SHP77 (cell line): ENCODE results near the gene ADAMTSL3.

ENCODE experiments used
- DNase-seq, 2 experiments: peaks; one replicate each; lab custom pipeline; 2025; lab: John Stamatoyannopoulos, UW

Gene ADAMTSL3

GRCh38 chr15:83838763-83839162 lies 184.8 kb downstream of the ADAMTSL3 start:
- no peak for DNase-seq

GRCh38 chr15:83842281-83842680 lies 188.4 kb downstream of the ADAMTSL3 start:
- no peak for DNase-seq

- DNase-seq: no peak
These were observed 189.5 kb downstream of the ADAMTSL3 start for GRCh38 chr15:83843471-83843871.

GRCh38 chr15:83844742-83845141 lies 190.8 kb downstream of the ADAMTSL3 start:
- no peak for DNase-seq

- DNase-seq: no peak
These were observed 191.3 kb downstream of the ADAMTSL3 start for GRCh38 chr15:83845230-83845629.

GRCh38 chr15:83846847-83847246 lies 192.9 kb downstream of the ADAMTSL3 start:
- DNase-seq: no peak

- DNase-seq: no peak
These were observed 194.6 kb downstream of the ADAMTSL3 start for GRCh38 chr15:83848315-83849050.

GRCh38 chr15:83850015-83850414 lies 196.1 kb downstream of the ADAMTSL3 start:
- DNase-seq: no peak

GRCh38 chr15:83850501-83851245 lies 196.8 kb downstream of the ADAMTSL3 start:
- no peak for DNase-seq

- DNase-seq: no peak
These were observed 199.3 kb downstream of the ADAMTSL3 start for GRCh38 chr15:83853232-83853631.

GRCh38 chr15:83854321-83854720 lies 200.4 kb downstream of the ADAMTSL3 start:
- no peak for DNase-seq

GRCh38 chr15:83854950-83855707 lies 201.2 kb downstream of the ADAMTSL3 start:
- DNase-seq: no peak

- no peak for DNase-seq
These were observed 202.0 kb downstream of the ADAMTSL3 start for GRCh38 chr15:83855956-83856355.

- DNase-seq: no peak
These were observed 205.0 kb downstream of the ADAMTSL3 start for GRCh38 chr15:83858820-83859505.

GRCh38 chr15:83866692-83867091 lies 212.8 kb downstream of the ADAMTSL3 start:
- DNase-seq: no peak

- no peak for DNase-seq
These were observed 215.4 kb downstream of the ADAMTSL3 start for GRCh38 chr15:83869341-83869740.

- no peak for DNase-seq
These were observed 218.1 kb downstream of the ADAMTSL3 start for GRCh38 chr15:83871808-83872559.

- DNase-seq: no peak
These were observed 220.0 kb downstream of the ADAMTSL3 start for GRCh38 chr15:83873966-83874365.

- DNase-seq: no peak
These were observed 226.6 kb downstream of the ADAMTSL3 start for GRCh38 chr15:83880529-83880928.

- no peak for DNase-seq
These were observed 227.2 kb downstream of the ADAMTSL3 start for GRCh38 chr15:83881156-83881555.

GRCh38 chr15:83886321-83886720 lies 232.4 kb downstream of the ADAMTSL3 start:
- DNase-seq: no peak
